ENCODE data around the gene SPRED2.

The SPRED2 gene

DNA sequence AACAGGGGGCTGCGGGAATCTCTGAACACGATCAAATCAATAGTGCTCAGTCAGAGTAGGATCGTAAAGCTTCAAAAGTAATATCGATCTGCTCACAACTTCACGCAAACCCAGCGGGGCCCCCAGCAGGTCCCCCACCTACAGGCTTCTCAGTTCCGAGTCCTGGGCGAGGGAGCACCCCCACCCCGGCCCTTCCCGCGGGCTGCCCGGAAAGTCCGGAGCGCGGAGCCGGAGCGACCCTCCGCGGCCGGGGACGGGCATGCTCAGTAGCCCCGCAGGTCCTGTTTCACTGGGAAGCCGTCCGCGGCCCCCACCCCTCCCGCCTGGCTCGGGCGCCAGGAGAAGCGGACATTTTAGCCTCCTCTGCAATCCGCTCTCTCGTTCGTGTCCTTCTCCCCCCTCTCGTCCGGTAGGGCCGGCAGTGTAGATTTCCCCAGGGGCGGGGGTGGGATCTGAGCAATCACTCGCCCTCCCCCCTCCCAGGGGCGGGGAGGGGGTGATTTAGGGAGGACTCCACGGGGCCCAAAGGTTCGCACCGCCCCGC, 3.3 kb upstream of the SPRED2 start:
- TF ChIP-seq, protein P1, sequence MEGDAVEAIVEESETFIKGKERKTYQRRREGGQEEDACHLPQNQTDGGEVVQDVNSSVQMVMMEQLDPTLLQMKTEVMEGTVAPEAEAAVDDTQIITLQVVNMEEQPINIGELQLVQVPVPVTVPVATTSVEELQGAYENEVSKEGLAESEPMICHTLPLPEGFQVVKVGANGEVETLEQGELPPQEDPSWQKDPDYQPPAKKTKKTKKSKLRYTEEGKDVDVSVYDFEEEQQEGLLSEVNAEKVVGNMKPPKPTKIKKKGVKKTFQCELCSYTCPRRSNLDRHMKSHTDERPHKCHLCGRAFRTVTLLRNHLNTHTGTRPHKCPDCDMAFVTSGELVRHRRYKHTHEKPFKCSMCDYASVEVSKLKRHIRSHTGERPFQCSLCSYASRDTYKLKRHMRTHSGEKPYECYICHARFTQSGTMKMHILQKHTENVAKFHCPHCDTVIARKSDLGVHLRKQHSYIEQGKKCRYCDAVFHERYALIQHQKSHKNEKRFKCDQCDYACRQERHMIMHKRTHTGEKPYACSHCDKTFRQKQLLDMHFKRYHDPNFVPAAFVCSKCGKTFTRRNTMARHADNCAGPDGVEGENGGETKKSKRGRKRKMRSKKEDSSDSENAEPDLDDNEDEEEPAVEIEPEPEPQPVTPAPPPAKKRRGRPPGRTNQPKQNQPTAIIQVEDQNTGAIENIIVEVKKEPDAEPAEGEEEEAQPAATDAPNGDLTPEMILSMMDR (IDR thresholded peaks at IDR 0.05; ENCODE audit: borderline replicate concordance, extremely low read depth, low read length, poor library complexity, severe bottlenecking) = peak; percentile 20
- no peak for TF ChIP-seq EZH2 (IDR thresholded peaks at IDR 0.05; ENCODE audit: borderline replicate concordance, low read depth, low read length, severe bottlenecking)
- H3K9me3 ChIP-seq (ENCODE audit: insufficient read depth, low read length, severe bottlenecking) = no peaks in the 10 kb centered on the region
- peak overlapping the region; percentile 76 for H3K9ac ChIP-seq (ENCODE audit: low read depth, low read length)
- DNase-seq = peak; percentile 80
- peaks cover 27% of the 10 kb centered on the region for H3K79me2 ChIP-seq (ENCODE audit: insufficient read depth, low read length)
- no peaks in the 10 kb centered on the region; the same call in 1 of the 2 replicates for H4K20me1 ChIP-seq (ENCODE audit: insufficient read depth, low read length)
- H3K4me1 ChIP-seq (ENCODE audit: insufficient read depth, low read length) = peaks cover 36% of the 10 kb centered on the region
- H3K36me3 ChIP-seq (ENCODE audit: insufficient read depth, low read length) = peaks cover 4% of the 10 kb centered on the region; the same call in 1 of the 2 replicates
- H3K4me3 ChIP-seq (ENCODE audit: low read depth in 1 of 2, low read length in 2 of 2) = peak overlapping the region; percentile 68 to 84; a peak in 3 of 4 replicates
- H2AFZ ChIP-seq (ENCODE audit: low read depth, low read length) = peak overlapping the region; percentile 97
- H3K27me3 ChIP-seq (ENCODE audit: insufficient read depth, low read length, poor library complexity) = peaks cover 14% of the 10 kb centered on the region
- peak; percentile 42 for ATAC-seq (ENCODE audit: insufficient read depth, low read depth)
- peak overlapping the region; percentile 72 for H3K27ac ChIP-seq (ENCODE audit: low read length)
- H3K4me2 ChIP-seq (ENCODE audit: insufficient read depth, low read length) = peak overlapping the region; percentile 92

DNA sequence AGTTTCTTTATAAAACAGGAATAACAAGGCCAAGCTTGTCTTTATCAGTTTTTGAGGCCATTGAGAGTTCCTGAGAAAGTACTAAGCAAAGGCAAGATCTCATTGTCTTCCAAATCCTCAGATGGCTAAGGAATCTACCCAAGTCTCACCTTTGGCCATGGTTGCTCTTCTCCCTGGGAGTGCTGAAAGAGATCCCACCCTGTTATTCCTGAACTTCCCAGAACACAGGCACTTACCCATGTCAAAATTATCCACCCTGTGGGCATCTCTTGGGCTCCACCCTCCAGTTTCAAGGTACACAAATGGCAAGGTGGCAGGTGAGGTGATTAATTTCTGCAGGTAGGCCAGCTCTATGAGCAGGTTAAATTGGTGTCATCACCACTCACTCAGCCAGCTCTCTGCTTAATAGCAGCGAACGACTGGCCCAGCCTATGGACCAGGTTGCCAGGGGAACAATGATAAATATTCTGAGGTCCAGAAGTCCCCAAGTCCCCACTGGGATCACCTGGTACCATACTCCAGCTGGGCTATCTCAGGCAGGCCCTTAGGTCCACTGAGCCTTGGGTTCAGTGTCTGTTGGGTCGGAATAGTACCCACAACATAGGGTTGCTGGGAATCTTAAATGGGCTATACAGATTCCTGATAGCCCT, 2.3 kb upstream of the SPRED2 start:
- Histone ChIP-seq H3K27ac (ENCODE audit: low read length) (no peak overlapping the region), H3K36me3 (ENCODE audit: insufficient read depth, low read length) (peaks cover 9% of the 10 kb centered on the region), H3K9me3 (ENCODE audit: insufficient read depth, low read length, severe bottlenecking) (no peaks in the 10 kb centered on the region), H3K4me1 (ENCODE audit: insufficient read depth, low read length) (peaks cover 45% of the 10 kb centered on the region), H2AFZ (ENCODE audit: low read depth, low read length) (no peak overlapping the region), H3K9ac (ENCODE audit: low read depth, low read length) (no peak overlapping the region), H3K27me3 (ENCODE audit: insufficient read depth, low read length, poor library complexity) (peaks cover 14% of the 10 kb centered on the region), H3K4me3 (ENCODE audit: low read depth in 1 of 2, low read length in 2 of 2) (peak overlapping the region in 1 of 2 experiments; percentile 84; a peak in 1 of 4 replicates), H3K79me2 (ENCODE audit: insufficient read depth, low read length) (peaks cover 37% of the 10 kb centered on the region), H3K4me2 (ENCODE audit: insufficient read depth, low read length) (peak overlapping the region; percentile 92), H4K20me1 (ENCODE audit: insufficient read depth, low read length) (peaks cover 8% of the 10 kb centered on the region)
- DNase-seq (no peak), ATAC-seq (ENCODE audit: insufficient read depth, low read depth) (no peak)
- TF ChIP-seq EZH2 (IDR thresholded peaks at IDR 0.05; ENCODE audit: borderline replicate concordance, low read depth, low read length, severe bottlenecking) = no peak
- TF ChIP-seq, protein P1 (IDR thresholded peaks at IDR 0.05; ENCODE audit: borderline replicate concordance, extremely low read depth, low read length, poor library complexity, severe bottlenecking) = no peak

DNA sequence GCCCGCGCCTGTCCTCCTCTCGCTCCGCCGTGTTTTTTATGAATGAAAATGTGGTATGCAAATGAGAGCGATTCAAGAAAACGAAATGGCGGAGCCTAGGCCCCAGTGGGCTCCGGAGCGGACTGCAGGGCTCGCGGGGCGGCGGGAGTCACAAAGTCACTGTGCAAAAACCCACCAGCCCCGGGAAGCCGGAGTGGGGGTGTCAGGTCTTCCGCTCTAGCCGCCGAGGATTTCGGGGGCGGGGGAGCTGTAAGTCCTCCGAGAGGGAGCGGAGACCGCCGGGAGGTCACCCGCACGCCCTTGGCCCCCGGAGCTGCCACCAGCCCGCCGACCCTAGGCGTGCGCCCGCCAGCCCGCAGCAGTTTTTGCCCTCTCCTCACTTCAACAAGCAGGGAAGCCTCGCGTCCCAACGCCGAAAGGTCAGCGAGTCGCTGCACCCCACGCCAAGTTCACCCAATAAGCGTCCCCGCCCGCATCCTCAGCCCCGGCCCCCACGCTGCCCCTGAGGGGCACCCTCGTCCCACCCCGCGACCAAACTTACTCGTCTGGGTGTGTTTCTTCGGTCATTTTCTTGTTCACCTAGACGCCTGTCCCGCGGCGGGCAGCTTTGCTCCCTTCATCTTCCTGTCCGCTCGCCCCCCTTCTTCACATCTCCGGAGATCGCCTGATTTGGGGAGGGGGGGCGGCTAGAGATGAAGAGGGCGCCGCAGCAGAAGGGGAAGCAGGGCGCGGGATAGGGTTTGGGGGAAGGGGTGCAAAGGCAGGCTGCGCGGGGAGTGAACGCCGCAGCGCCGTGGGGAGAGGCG, 775 bp downstream of the SPRED2 start:
- Histone ChIP-seq H3K4me3 (ENCODE audit: low read depth in 1 of 2, low read length in 2 of 2) (peak overlapping the region; percentile 81 to 83), H3K4me1 (ENCODE audit: insufficient read depth, low read length) (peaks cover 62% of the 10 kb centered on the region), H3K79me2 (ENCODE audit: insufficient read depth, low read length) (peaks cover 68% of the 10 kb centered on the region), H3K9ac (ENCODE audit: low read depth, low read length) (peak overlapping the region; percentile 83), H2AFZ (ENCODE audit: low read depth, low read length) (peak overlapping the region; percentile 72), H3K9me3 (ENCODE audit: insufficient read depth, low read length, severe bottlenecking) (no peaks in the 10 kb centered on the region), H4K20me1 (ENCODE audit: insufficient read depth, low read length) (peaks cover 31% of the 10 kb centered on the region), H3K27me3 (ENCODE audit: insufficient read depth, low read length, poor library complexity) (peaks cover 9% of the 10 kb centered on the region), H3K36me3 (ENCODE audit: insufficient read depth, low read length) (peaks cover 16% of the 10 kb centered on the region), H3K4me2 (ENCODE audit: insufficient read depth, low read length) (peak overlapping the region; percentile 78), H3K27ac (ENCODE audit: low read length) (peak overlapping the region; percentile 84)
- DNase-seq (peak; percentile 73), ATAC-seq (ENCODE audit: insufficient read depth, low read depth) (peak; percentile 32)
- TF ChIP-seq EZH2 (IDR thresholded peaks at IDR 0.05; ENCODE audit: borderline replicate concordance, low read depth, low read length, severe bottlenecking) = no peak
- TF ChIP-seq, protein P1 (IDR thresholded peaks at IDR 0.05; ENCODE audit: borderline replicate concordance, extremely low read depth, low read length, poor library complexity, severe bottlenecking) = no peak

All from DND-41 (cell line).